Nephron progenitor cell (in vitro differentiated cells): ENCODE results near the gene SH3TC2.

ENCODE experiments used
- DNase-seq: peaks from one replicate; pipeline ENCODE4 v3.0.0; 2021
- H3K27ac Mint-ChIP-seq: 2 replicates; pipeline ENCODE4 v1.8.0; 2021; ENCODE audit warnings: mild to moderate bottlenecking, moderate library complexity, mixed read lengths
- H3K27me3 Mint-ChIP-seq: 2 replicates; pipeline ENCODE4 v1.8.0; 2021; ENCODE audit warnings: mild to moderate bottlenecking, low read depth, mixed read lengths; ENCODE audit not compliant: poor library complexity
- H3K36me3 Mint-ChIP-seq: 2 replicates; pipeline ENCODE4 v1.8.0; 2021; ENCODE audit warnings: low read depth, mixed read lengths
- H3K4me1 Mint-ChIP-seq: 2 replicates; pipeline ENCODE4 v1.8.0; 2021; ENCODE audit warnings: mixed read lengths
- H3K4me3 Mint-ChIP-seq: 2 replicates; pipeline ENCODE4 v1.8.0; 2021; ENCODE audit warnings: mild to moderate bottlenecking, moderate library complexity, mixed read lengths
- H3K9me3 Mint-ChIP-seq: 2 replicates; pipeline ENCODE4 v1.8.0; 2021; ENCODE audit warnings: mild to moderate bottlenecking, moderate library complexity, mixed read lengths
- CTCF ChIP-seq: fragments of 200-600 bp; sonication (generic); IDR thresholded peaks from 2 replicates; pipeline ENCODE4 v1.5.0; 2021; ENCODE audit warnings: antibody characterized with exemption

The SH3TC2 gene

GRCh38 chr5:149054416-149054815, 8.4 kb downstream of the SH3TC2 start:
- peaks cover 8% of the 10 kb centered on the region for H3K27me3 Mint-ChIP-seq
- no peak overlapping the region for H3K4me3 Mint-ChIP-seq
- DNase-seq, result no peak
- TF ChIP-seq CTCF, result no peak
- peaks cover 10% of the 10 kb centered on the region for H3K9me3 Mint-ChIP-seq
- no peak overlapping the region for H3K27ac Mint-ChIP-seq
- H3K36me3 Mint-ChIP-seq, result no peaks in the 10 kb centered on the region
- H3K4me1 Mint-ChIP-seq, result no peaks in the 10 kb centered on the region

GRCh38 chr5:149053072-149053695, 9.7 kb downstream of the SH3TC2 start:
- H3K27me3 Mint-ChIP-seq, result peaks cover 9% of the 10 kb centered on the region
- no peak for DNase-seq

GRCh38 chr5:149049371-149049781, 13.5 kb downstream of the SH3TC2 start:
- H3K9me3 Mint-ChIP-seq, result no peaks in the 10 kb centered on the region
- H3K4me1 Mint-ChIP-seq, result no peaks in the 10 kb centered on the region
- no peak for DNase-seq
- H3K4me3 Mint-ChIP-seq, result no peak overlapping the region
- H3K27me3 Mint-ChIP-seq, result peaks cover 8% of the 10 kb centered on the region
- TF ChIP-seq CTCF, result no peak
- H3K27ac Mint-ChIP-seq, result no peak overlapping the region
- no peaks in the 10 kb centered on the region for H3K36me3 Mint-ChIP-seq

More at GRCh38 chr5:149053072-149053695, 9.7 kb downstream of the SH3TC2 start:
- Mint-ChIP-seq H3K36me3 (no peaks in the 10 kb centered on the region), H3K4me1 (no peaks in the 10 kb centered on the region), H3K4me3 (no peak overlapping the region), H3K27ac (no peak overlapping the region), H3K9me3 (peaks cover 6% of the 10 kb centered on the region)
- no peak for TF ChIP-seq CTCF

- no peak for TF ChIP-seq CTCF
- Mint-ChIP-seq H3K27ac (peak overlapping the region; percentile 43), H3K9me3 (no peaks in the 10 kb centered on the region), H3K4me1 (no peaks in the 10 kb centered on the region), H3K4me3 (no peak overlapping the region), H3K27me3 (peaks cover 8% of the 10 kb centered on the region), H3K36me3 (no peaks in the 10 kb centered on the region)
- DNase-seq, result no peak
These were observed 14.1 kb downstream of the SH3TC2 start for GRCh38 chr5:149048811-149049210.

- H3K36me3 Mint-ChIP-seq, result no peaks in the 10 kb centered on the region
- TF ChIP-seq CTCF, result no peak
- no peaks in the 10 kb centered on the region for H3K4me1 Mint-ChIP-seq
- H3K4me3 Mint-ChIP-seq, result no peak overlapping the region
- H3K9me3 Mint-ChIP-seq, result no peaks in the 10 kb centered on the region
- no peak for DNase-seq
- H3K27me3 Mint-ChIP-seq, result peaks cover 8% of the 10 kb centered on the region
- H3K27ac Mint-ChIP-seq, result no peak overlapping the region
These were observed 15.4 kb downstream of the SH3TC2 start for GRCh38 chr5:149047462-149047861.

GRCh38 chr5:149046196-149046829, 16.5 kb downstream of the SH3TC2 start:
- DNase-seq, result no peak
- no peaks in the 10 kb centered on the region for H3K36me3 Mint-ChIP-seq
- no peak overlapping the region for H3K4me3 Mint-ChIP-seq
- H3K4me1 Mint-ChIP-seq, result no peaks in the 10 kb centered on the region
- TF ChIP-seq CTCF, result no peak
- peaks cover 8% of the 10 kb centered on the region for H3K27me3 Mint-ChIP-seq
- H3K9me3 Mint-ChIP-seq, result no peaks in the 10 kb centered on the region
- no peak overlapping the region for H3K27ac Mint-ChIP-seq
